Measurements from ENCODE around the gene MARCHF11. TPM values are rescaled to one million over a fixed set of nuclear protein-coding genes. Genes with fewer than 3 reads are reported as not detected.

Gene MARCHF11
- total and polyA plus RNA-seq, 2 of the 4 experiments (the other 2 are of a cell fraction), result not detected

DNA sequence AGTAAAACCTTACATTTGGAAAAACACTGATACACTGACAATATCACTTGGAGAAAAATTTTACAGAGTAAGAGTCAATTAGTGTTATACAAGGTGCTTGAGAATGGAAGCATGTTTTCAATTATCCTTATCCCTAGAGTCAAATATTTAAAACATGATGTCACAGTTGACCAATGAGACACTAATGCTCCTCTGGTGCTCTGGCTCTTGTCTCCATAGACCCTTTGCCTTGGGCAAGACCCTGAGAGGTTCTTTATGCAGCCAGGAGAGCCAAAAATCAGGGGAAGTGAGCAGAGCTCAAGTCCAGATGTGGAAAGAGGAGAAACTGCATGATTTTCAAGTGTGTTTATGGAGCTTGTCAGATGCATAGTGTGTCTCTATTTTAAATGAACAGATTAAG is 153.9 kb downstream of the MARCHF11 start:
- intact Hi-C loops (cut with micrococcal nuclease), result no loop called here
- Histone ChIP-seq H3K27me3 (ENCODE audit: control insufficient read depth, insufficient read depth, low read length) (no peaks in the 10 kb centered on the region; the same call in 1 of the 2 replicates), H4K8ac (ENCODE audit: low read depth in 2 of 2, low read length in 2 of 2) (no peak overlapping the region), H3K4me2 (ENCODE audit: low read depth, low read length) (no peak overlapping the region), H3K4me3 (ENCODE audit: insufficient read depth, low read depth, low read length) (no peak overlapping the region), H2AK9ac (replicated peaks; ENCODE audit: low read depth, low read length, poor library complexity) (no peak overlapping the region), H2BK15ac (ENCODE audit: low read depth, low read length) (no peak overlapping the region), H3K36me3 (ENCODE audit: control insufficient read depth, insufficient read depth, low read length) (no peaks in the 10 kb centered on the region), H4K5ac (ENCODE audit: low read depth, low read length) (no peak overlapping the region), H3K27ac (ENCODE audit: insufficient read depth, low read length) (no peak overlapping the region), H3K23ac (ENCODE audit: low read depth, low read length) (no peak overlapping the region), H3K18ac (ENCODE audit: low read depth, low read length) (no peak overlapping the region), H3K4me1 (ENCODE audit: control insufficient read depth, insufficient read depth, low read length) (no peaks in the 10 kb centered on the region), H4K20me1 (ENCODE audit: insufficient read depth, low read length) (no peaks in the 10 kb centered on the region), H3K9me3 (ENCODE audit: control insufficient read depth, insufficient read depth, low read length) (no peaks in the 10 kb centered on the region), H3K79me1 (ENCODE audit: low read depth in 1 of 2, low read length in 2 of 2) (no peaks in the 10 kb centered on the region), H2AFZ (replicated peaks; ENCODE audit: low read length, poor library complexity) (no peak overlapping the region), H2AK5ac (ENCODE audit: low read depth, low read length) (no peak overlapping the region), H2BK20ac (ENCODE audit: low read depth, low read length) (no peak overlapping the region), H2BK5ac (ENCODE audit: low read depth, low read length, poor library complexity, severe bottlenecking) (no peak overlapping the region), H2BK120ac (ENCODE audit: low read depth, low read length) (no peak overlapping the region), H4K91ac (ENCODE audit: insufficient read depth, low read depth, low read length) (no peak overlapping the region), H3K14ac (replicated peaks; ENCODE audit: low read depth, low read length) (no peak overlapping the region), H3K9me1 (ENCODE audit: insufficient read depth, low read length) (no peaks in the 10 kb centered on the region), H3K56ac (ENCODE audit: extremely low read depth, insufficient read depth, low read length) (no peak overlapping the region; the same call in 1 of the 2 replicates), H3K9ac (ENCODE audit: low read depth, low read length) (no peak overlapping the region), H3K4ac (ENCODE audit: low read depth, low read length) (no peak overlapping the region)
- POLR2A ChIA-PET (ENCODE audit: unreplicated experiment), result no interaction called here
- BruUV-seq (replicated peaks), result no TSS peak
- in situ Hi-C loops (cut with MboI; ENCODE audit: low sequenced_read_pairs), result no loop called here
- ATAC-seq (ENCODE audit: low read depth) (no peak), DNase-seq (no peak)
- dilution Hi-C loops (cut with HindIII; ENCODE audit: low sequenced_read_pairs, unreplicated experiment), result no loop called here
- TF ChIP-seq MAZ (IDR thresholded peaks at IDR 0.05; ENCODE audit: borderline replicate concordance, low read depth, low read length) (no peak), RFX5 (IDR thresholded peaks at IDR 0.05; ENCODE audit: low read depth, low read length) (no peak), CHD1 (IDR thresholded peaks at IDR 0.05; ENCODE audit: low read depth, low read length) (no peak)
- TF ChIP-seq, protein P1, sequence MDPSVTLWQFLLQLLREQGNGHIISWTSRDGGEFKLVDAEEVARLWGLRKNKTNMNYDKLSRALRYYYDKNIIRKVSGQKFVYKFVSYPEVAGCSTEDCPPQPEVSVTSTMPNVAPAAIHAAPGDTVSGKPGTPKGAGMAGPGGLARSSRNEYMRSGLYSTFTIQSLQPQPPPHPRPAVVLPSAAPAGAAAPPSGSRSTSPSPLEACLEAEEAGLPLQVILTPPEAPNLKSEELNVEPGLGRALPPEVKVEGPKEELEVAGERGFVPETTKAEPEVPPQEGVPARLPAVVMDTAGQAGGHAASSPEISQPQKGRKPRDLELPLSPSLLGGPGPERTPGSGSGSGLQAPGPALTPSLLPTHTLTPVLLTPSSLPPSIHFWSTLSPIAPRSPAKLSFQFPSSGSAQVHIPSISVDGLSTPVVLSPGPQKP (IDR thresholded peaks at IDR 0.05; ENCODE audit: borderline replicate concordance, low read depth, low read length), result no peak
- CTCF ChIA-PET, result no interaction called here
